ENCODE data around the gene ZBED4.

ZBED4 gene

DNA sequence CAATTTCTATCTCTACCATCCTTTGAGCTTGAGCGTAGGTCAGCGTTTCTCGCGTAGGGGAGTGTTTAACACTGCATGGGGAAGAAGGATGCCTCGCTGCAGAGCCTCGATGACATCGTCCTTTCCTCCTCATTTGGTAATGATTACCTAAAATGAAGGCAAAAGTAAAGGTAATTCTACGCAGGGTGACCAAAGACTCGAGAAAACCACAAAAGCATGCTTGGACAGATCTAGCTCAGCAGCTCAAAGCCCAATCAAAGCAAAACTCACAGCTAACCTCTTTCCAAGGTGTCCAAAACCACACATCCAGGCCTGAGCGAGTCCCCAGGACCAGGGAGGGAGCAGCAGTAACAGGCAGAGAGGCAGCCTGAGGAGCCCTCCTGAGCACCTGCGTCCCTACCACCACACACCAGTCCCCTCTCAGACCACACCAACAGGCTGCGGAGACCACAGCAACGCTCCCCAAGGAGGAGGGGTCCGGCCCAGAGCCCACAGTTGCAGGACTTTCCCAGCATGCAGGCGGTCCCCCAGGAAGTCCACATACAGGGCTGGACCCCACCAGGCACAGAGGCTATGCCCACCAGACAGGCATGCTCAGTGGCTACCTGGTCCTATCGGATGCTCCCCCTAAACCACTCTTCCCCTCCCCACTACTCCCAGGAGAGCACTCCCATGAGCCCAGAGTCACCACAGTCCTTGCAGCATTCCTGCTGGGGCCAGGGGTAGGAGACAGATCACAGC is 29.3 kb upstream of the ZBED4 start:
- TF ChIP-seq, protein P1, sequence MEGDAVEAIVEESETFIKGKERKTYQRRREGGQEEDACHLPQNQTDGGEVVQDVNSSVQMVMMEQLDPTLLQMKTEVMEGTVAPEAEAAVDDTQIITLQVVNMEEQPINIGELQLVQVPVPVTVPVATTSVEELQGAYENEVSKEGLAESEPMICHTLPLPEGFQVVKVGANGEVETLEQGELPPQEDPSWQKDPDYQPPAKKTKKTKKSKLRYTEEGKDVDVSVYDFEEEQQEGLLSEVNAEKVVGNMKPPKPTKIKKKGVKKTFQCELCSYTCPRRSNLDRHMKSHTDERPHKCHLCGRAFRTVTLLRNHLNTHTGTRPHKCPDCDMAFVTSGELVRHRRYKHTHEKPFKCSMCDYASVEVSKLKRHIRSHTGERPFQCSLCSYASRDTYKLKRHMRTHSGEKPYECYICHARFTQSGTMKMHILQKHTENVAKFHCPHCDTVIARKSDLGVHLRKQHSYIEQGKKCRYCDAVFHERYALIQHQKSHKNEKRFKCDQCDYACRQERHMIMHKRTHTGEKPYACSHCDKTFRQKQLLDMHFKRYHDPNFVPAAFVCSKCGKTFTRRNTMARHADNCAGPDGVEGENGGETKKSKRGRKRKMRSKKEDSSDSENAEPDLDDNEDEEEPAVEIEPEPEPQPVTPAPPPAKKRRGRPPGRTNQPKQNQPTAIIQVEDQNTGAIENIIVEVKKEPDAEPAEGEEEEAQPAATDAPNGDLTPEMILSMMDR (conservative IDR thresholded peaks at IDR 0.05): no peak
- no peak overlapping the region for H3K27ac ChIP-seq

DNA sequence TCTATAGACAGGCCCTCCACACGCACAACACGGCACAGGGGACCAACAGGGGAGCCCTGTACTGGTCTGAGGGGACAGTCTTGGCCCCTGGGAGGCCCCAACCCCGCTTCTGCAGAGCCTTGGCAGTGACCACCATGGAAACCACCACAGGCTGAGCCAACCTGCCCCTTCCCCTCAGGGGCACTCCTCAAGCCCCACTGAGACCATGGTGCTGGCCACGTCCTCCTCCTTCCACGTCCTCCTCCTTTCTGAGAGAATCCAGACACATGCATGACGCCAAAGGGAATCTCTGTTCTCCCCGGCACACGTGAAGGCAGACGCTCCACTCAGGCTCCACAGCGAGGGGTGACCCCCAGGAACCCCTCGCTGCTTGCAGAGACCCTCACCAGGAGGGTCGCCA is 28.7 kb upstream of the ZBED4 start:
- H3K27ac ChIP-seq: no peak overlapping the region
- TF ChIP-seq, protein P1 (conservative IDR thresholded peaks at IDR 0.05): no peak

DNA sequence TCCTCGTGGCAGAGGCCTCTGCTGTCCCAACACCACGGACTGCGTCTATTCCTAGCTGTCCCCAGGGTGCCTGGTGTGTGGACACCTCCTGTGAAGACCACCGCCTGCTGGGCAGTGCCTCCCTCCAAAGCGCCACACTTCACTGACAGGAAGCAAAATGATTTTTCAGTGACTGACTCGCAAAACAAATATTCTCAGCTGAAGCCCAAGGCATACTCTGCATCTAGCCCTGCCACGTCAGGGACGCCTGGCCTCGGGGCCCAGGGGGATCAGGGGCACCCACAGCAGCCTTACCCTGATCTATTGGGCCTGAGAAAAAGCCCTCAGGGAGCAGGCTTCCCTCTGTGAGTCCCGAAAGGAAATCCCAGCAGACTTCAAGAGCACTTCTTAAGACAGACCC is 28.2 kb upstream of the ZBED4 start:
- H3K27ac ChIP-seq: no peak overlapping the region
- TF ChIP-seq, protein P1 (conservative IDR thresholded peaks at IDR 0.05): no peak

DNA sequence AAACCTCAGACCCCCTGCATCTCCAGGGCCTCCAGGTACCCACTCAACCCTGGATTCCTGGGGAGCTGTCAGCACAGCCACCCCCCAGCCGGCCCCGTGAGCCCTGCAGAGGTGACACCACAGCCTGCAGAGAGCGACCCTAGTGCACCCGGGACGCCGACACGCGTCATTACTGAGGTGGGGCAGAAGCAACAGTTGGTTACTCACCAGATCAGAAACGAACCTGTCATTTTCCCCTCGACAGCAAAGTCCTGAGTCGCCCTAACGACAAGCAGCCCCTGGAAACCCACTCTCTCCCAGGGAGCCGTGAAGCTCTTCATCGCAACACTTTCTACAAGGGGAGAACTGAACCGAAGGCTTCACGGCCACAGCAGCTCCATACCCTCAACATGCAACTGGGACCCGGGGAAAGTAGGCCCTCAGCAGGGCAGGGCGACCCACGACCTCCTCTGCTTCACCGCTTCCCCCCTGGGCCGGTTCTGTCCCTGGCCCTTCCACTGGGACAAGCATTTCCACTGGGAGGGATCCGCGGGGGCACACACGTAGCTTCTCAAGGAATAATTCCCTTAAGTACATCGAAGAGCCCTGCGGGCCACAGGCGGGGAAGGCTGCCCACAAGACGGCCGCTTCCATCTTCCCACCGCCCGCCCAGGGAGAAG is 27.6 kb upstream of the ZBED4 start:
- TF ChIP-seq, protein P1 (conservative IDR thresholded peaks at IDR 0.05): no peak
- H3K27ac ChIP-seq: peak overlapping the region; percentile 73

DNA sequence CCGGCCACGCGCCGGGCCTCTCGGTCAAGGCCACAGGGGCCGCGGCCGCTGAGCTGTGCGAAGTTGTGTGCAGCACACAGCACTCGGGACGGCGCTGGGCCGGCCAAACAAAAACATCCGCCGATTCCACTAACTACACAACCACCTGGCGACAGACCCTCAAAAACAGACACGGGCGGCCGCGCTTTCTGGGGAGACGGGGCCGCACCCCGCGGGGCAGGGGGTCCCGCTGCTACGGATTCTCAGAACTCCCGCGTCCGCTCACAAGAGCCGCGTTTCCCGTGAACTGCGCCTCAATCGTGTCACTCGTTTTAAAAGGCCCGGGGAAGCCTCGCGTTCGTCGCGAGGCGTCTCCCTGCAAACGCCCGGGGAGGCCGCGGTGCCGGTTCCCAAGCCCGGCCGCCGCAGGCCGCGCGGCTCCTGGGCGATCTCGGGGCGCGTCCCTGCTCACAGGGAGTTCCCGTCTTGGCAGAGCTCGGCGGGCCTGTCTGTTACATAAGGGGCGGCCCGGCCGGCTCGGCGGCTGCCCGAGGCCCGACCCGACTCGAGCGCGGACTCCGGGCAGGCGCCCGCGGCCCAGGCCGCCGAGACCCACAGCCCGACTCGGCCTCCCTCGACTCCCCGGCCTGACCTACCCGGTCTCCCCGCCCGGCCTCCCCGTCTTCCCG is 26.9 kb upstream of the ZBED4 start:
- peak overlapping the region; percentile 73 for H3K27ac ChIP-seq
- TF ChIP-seq, protein P1 (conservative IDR thresholded peaks at IDR 0.05): no peak

DNA sequence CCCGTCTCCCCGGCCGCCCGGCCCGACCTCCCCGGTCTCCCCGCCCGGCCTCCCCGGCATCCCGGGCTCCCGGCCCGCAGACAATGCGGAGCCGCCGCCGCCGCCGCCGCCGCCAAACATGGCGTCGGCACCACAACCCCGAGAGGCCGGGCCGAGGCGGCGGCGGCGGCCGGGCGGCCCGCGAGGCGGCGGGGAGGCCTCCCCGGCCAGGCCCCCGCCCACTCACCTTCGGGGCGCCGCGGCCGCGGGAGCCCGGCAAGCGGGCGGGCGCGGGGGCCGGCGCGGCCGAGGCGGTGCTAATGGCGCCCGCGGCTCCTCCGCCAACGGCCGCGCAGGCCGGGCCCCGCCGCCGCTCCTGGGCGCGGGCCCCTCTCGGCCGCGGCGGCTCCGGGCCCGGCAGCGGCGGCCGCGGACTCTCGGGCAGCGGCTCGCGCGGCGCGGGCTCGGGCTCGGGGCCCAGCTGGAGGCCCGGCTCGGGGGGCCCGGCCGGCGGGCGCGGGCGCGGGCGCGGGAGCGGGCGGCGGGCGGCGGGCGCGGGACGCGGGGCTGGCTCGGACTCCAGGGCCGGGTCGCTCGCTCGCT is 26.3 kb upstream of the ZBED4 start:
- peak overlapping the region; percentile 73 for H3K27ac ChIP-seq
- TF ChIP-seq, protein P1 (conservative IDR thresholded peaks at IDR 0.05): no peak
